ENCODE results near the gene CALR.
"Not testable (repeated sequence)": the region's sequence is repeated elsewhere in the genome, so short reads cannot be mapped to it uniquely, and the experiment has no call there.

The CALR gene

DNA sequence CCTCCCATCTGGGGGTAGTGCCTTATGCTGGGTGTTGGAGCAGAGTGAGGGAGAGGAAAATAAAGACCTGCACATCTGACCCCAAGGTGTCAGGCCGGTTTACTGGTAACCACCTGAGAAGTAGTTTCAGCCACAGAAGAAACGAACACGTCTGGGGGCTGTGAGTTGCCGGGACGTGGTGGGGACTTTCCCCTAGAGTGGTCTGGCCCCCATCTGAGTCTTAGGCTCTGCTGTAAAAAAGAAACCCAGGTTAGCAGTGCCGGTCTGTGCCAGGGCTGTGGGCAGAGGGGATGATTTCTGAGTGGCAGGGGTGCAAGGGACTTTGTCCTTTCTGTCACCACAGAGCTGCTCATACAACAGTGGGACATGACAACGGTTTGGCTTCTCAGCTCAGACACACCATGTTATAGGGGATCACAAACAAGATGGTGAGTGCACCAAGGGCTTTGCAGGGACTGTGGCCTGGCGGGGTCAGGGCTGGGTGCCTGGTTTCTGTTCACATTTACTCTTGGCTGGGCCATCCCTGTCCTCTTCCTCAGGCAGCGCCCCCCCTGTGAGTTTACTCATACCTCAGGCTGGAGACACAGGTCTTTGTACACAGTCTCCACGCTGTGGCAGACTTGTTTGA is 38.4 kb upstream of the CALR start:
- TF ChIP-seq, protein P1, sequence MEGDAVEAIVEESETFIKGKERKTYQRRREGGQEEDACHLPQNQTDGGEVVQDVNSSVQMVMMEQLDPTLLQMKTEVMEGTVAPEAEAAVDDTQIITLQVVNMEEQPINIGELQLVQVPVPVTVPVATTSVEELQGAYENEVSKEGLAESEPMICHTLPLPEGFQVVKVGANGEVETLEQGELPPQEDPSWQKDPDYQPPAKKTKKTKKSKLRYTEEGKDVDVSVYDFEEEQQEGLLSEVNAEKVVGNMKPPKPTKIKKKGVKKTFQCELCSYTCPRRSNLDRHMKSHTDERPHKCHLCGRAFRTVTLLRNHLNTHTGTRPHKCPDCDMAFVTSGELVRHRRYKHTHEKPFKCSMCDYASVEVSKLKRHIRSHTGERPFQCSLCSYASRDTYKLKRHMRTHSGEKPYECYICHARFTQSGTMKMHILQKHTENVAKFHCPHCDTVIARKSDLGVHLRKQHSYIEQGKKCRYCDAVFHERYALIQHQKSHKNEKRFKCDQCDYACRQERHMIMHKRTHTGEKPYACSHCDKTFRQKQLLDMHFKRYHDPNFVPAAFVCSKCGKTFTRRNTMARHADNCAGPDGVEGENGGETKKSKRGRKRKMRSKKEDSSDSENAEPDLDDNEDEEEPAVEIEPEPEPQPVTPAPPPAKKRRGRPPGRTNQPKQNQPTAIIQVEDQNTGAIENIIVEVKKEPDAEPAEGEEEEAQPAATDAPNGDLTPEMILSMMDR (IDR thresholded peaks at IDR 0.05; ENCODE audit: low read depth, low read length): no peak
- no peak for DNase-seq
- Histone ChIP-seq H3K4me3 (ENCODE audit: low read depth, low read length) (no peak overlapping the region), H3K9me3 (no peaks in the 10 kb centered on the region), H3K4me1 (no peaks in the 10 kb centered on the region), H3K27me3 (no peaks in the 10 kb centered on the region), H3K36me3 (no peaks in the 10 kb centered on the region)

GRCh38 chr19:12907166-12907565 is 31.2 kb upstream of the CALR start:
- no peak for DNase-seq
- TF ChIP-seq, protein P1 (IDR thresholded peaks at IDR 0.05; ENCODE audit: low read depth, low read length): no peak
- Histone ChIP-seq H3K4me1 (no peaks in the 10 kb centered on the region), H3K4me3 (ENCODE audit: low read depth, low read length) (no peak overlapping the region), H3K27me3 (no peaks in the 10 kb centered on the region), H3K9me3 (no peaks in the 10 kb centered on the region), H3K36me3 (no peaks in the 10 kb centered on the region)

- TF ChIP-seq, protein P1 (IDR thresholded peaks at IDR 0.05; ENCODE audit: low read depth, low read length): no peak
- no peaks in the 10 kb centered on the region for H3K27me3 ChIP-seq
- no peaks in the 10 kb centered on the region for H3K36me3 ChIP-seq
- H3K4me1 ChIP-seq: peaks cover 11% of the 10 kb centered on the region
- H3K9me3 ChIP-seq: no peaks in the 10 kb centered on the region
- DNase-seq: no peak
- H3K4me3 ChIP-seq (ENCODE audit: low read depth, low read length): peak overlapping the region; percentile 38
Measured at GRCh38 chr19:12912571-12912970, 25.8 kb upstream of the CALR start.

DNA sequence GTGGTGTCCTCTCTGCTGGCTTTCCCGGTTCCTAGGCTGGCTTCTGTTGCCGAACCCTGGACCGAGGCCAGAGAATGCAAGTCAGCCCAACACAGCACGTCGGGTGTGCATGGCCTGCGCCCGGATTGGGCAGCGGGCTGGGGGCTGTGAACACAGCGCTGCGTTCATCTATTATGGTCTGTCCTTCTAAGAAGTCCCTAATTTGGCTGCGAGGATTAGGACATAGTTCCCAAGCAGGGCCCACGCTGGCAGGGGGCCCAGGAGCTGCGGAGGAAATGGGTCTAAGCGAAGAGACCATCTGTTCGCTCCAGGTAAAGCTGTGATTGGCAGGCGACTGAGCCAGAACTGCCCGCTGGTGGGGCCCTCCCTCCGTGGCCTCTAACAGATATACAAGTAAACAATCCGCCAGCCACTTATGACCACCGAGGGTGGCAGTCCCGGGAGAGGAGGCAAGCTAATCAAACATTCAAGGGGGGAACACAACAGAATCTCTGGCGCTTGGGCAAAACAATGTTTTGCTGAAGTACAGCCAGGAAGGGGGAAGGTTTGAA is 25.3 kb upstream of the CALR start:
- no peaks in the 10 kb centered on the region for H3K27me3 ChIP-seq
- H3K36me3 ChIP-seq: no peaks in the 10 kb centered on the region
- TF ChIP-seq, protein P1 (IDR thresholded peaks at IDR 0.05; ENCODE audit: low read depth, low read length): no peak
- peaks cover 11% of the 10 kb centered on the region for H3K4me1 ChIP-seq
- DNase-seq: peak; percentile 77
- H3K4me3 ChIP-seq (ENCODE audit: low read depth, low read length): peak overlapping the region; percentile 38
- H3K9me3 ChIP-seq: no peaks in the 10 kb centered on the region

- TF ChIP-seq, protein P1 (IDR thresholded peaks at IDR 0.05; ENCODE audit: low read depth, low read length): no peak
- H3K4me3 ChIP-seq (ENCODE audit: low read depth, low read length): no peak overlapping the region
- peaks cover 6% of the 10 kb centered on the region for H3K9me3 ChIP-seq
- no peaks in the 10 kb centered on the region for H3K36me3 ChIP-seq
- no peaks in the 10 kb centered on the region for H3K27me3 ChIP-seq
- no peak for DNase-seq
- peaks cover 11% of the 10 kb centered on the region for H3K4me1 ChIP-seq
Measured at GRCh38 chr19:12913851-12914690, 24.3 kb upstream of the CALR start.

DNA sequence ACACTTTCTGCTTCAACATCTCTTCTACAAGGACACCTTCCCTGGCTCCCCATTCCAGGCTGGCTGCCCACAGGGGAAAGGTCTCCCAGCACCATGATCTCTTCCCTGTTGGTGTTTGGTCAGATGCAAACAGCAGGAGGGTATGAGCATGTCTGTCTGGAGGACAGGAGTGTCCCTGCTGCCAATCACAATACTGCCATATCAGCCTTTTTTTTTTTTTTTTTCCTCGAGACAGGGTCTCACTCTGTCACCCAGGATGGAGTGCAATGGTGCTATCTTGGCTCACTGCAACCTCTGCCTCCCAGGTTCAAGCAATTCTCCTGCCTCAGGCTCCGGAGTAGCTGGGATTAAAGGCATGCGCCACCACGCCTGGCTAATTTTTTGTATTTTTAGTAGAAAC is 22.5 kb upstream of the CALR start:
- not testable (repeated sequence) for H3K9me3 ChIP-seq; DNase-seq; H3K27me3 ChIP-seq; H3K36me3 ChIP-seq; H3K4me3 ChIP-seq (ENCODE audit: low read depth, low read length)
- peaks cover 11% of the 10 kb centered on the region for H3K4me1 ChIP-seq

All from BE2C (cell line).